Keratinocyte (primary cell): ENCODE measurements around the gene DOP1A. TPM values are rescaled to one million over a fixed set of nuclear protein-coding genes. Genes with fewer than 3 reads are reported as not detected.

Experiments
- DNase-seq: peaks from one replicate; pipeline ENCODE4 v3.0.0-alpha.2; 2011; ENCODE audit warnings: low read depth, missing footprints, low spot score
- FAIRE-seq: peaks from 2 replicates; lab custom pipeline; 2011; peaks lifted over from hg19 to GRCh38; lab: Jason Lieb, UNC
- H2AFZ ChIP-seq: 2 replicates; pipeline ENCODE4 v1.6.0; 2012; ENCODE audit warnings: low read length, control low read depth, inconsistent platforms; ENCODE audit not compliant: control insufficient read depth
- H3K27ac ChIP-seq: 2 replicates; pipeline ENCODE4 v1.5.1; 2011; ENCODE audit warnings: low read length; ENCODE audit not compliant: control insufficient read depth, insufficient read depth
- H3K27me3 ChIP-seq: 3 replicates; pipeline ENCODE4 v1.6.0; 2011; ENCODE audit warnings: low read length; ENCODE audit not compliant: control insufficient read depth, insufficient read depth; ENCODE audit errors: extremely low read depth
- H3K36me3 ChIP-seq, 2 experiments: 2 replicates in 1 of 2; 3 replicates in 1 of 2; pipeline ENCODE4 v1.5.1; 2011; ENCODE audit warnings: low read length in 2 of 2, mild to moderate bottlenecking in 1 of 2; ENCODE audit not compliant: control insufficient read depth in 2 of 2, insufficient read depth in 2 of 2; ENCODE audit errors: extremely low read depth in 1 of 2
- H3K4me1 ChIP-seq: 3 replicates; pipeline ENCODE4 v1.5.1; 2011; ENCODE audit warnings: low read length; ENCODE audit not compliant: control insufficient read depth, insufficient read depth; ENCODE audit errors: extremely low read depth
- H3K4me2 ChIP-seq: 3 replicates; pipeline ENCODE4 v1.6.0; 2011; ENCODE audit warnings: low read depth, low read length; ENCODE audit not compliant: control insufficient read depth, insufficient read depth; ENCODE audit errors: extremely low read depth
- H3K4me3 ChIP-seq, 3 experiments: fragments of 200-600 bp in 1 of 3; sonication (generic) in 1 of 3; 2 replicates in 2 of 3; 3 replicates in 1 of 3; pipeline ENCODE4 v1.5.1; 2011 to 2016; ENCODE audit warnings: low read length in 3 of 3, mild to moderate bottlenecking in 3 of 3, control low read depth in 2 of 3, inconsistent platforms in 1 of 3, low read depth in 1 of 3, mixed read lengths in 1 of 3, mixed run types in 1 of 3, moderate library complexity in 1 of 3; ENCODE audit not compliant: control insufficient read depth in 2 of 3, insufficient read depth in 2 of 3; ENCODE audit errors: extremely low read depth in 1 of 3
- H3K79me2 ChIP-seq: 2 replicates; pipeline ENCODE4 v1.6.0; 2012; ENCODE audit warnings: low read length; ENCODE audit not compliant: control insufficient read depth, insufficient read depth
- H3K9ac ChIP-seq: 3 replicates; pipeline ENCODE4 v1.6.0; 2011; ENCODE audit warnings: low read length; ENCODE audit not compliant: control insufficient read depth, insufficient read depth; ENCODE audit errors: extremely low read depth
- H3K9me1 ChIP-seq: 3 replicates; pipeline ENCODE4 v1.6.0; 2011; ENCODE audit warnings: low read length; ENCODE audit not compliant: control insufficient read depth, insufficient read depth; ENCODE audit errors: extremely low read depth
- H3K9me3 ChIP-seq: 2 replicates; pipeline ENCODE4 v1.5.1; 2012; ENCODE audit warnings: low read depth, low read length; ENCODE audit not compliant: control insufficient read depth
- H4K20me1 ChIP-seq: 3 replicates; pipeline ENCODE4 v1.6.0; 2011; ENCODE audit warnings: low read length; ENCODE audit not compliant: control insufficient read depth, insufficient read depth; ENCODE audit errors: extremely low read depth
- EZH2 ChIP-seq: IDR thresholded peaks from one replicate; pipeline ENCODE4 v1.6.1; 2012; ENCODE audit warnings: inconsistent platforms, mild to moderate bottlenecking, low read length, moderate library complexity
- dilution Hi-C: fragments of 300-500 bp; cut with MboI; formaldehyde crosslinking; loops from one replicate; pipeline ENCODE4 v1.7.0; 2020; ENCODE audit warnings: low sequenced_read_pairs; ENCODE audit not compliant: extremely low pct_ligation_motif_present
- polyA minus RNA-seq, 3 experiments: library from RNA; depleted of rRNA, polyadenylated mRNA; stranded (reverse); fragments of >200 nt; gene quantifications; 1 replicate in 1 of 3; 2 replicates in 1 of 3; 3 replicates in 1 of 3; pipeline ENCODE4 v1.2.3, GENCODE V29; 2011
- polyA plus RNA-seq, 5 experiments: library from polyadenylated mRNA; depleted of rRNA in 3 of 5; stranded (reverse) in 3 of 5; stranded (forward) in 1 of 5; unstranded in 1 of 5; fragments of >200 nt; gene quantifications; 1 replicate in 1 of 5; 2 replicates in 3 of 5; 3 replicates in 1 of 5; pipeline versions ENCODE4 v1.2.1 to v1.2.3, GENCODE V29; 2011 to 2012; ENCODE audit warnings: missing spikeins in 2 of 5, low read depth in 1 of 5, low replicate concordance in 1 of 5
- TF ChIP-seq, protein P1 (sequence below), 3 experiments: IDR thresholded peaks in 1 of 3; conservative IDR thresholded peaks in 1 of 3; optimal IDR thresholded peaks in 1 of 3; 2 replicates in 2 of 3; 3 replicates in 1 of 3; pipeline versions ENCODE3 to v1.5.1; 2011; ENCODE audit warnings: low read length in 3 of 3, mild to moderate bottlenecking in 3 of 3, moderate library complexity in 2 of 3, control low read depth in 1 of 3, inconsistent platforms in 1 of 3; ENCODE audit not compliant: insufficient read depth in 2 of 3; ENCODE audit errors: extremely low read depth in 1 of 3

The DOP1A gene, protein sequence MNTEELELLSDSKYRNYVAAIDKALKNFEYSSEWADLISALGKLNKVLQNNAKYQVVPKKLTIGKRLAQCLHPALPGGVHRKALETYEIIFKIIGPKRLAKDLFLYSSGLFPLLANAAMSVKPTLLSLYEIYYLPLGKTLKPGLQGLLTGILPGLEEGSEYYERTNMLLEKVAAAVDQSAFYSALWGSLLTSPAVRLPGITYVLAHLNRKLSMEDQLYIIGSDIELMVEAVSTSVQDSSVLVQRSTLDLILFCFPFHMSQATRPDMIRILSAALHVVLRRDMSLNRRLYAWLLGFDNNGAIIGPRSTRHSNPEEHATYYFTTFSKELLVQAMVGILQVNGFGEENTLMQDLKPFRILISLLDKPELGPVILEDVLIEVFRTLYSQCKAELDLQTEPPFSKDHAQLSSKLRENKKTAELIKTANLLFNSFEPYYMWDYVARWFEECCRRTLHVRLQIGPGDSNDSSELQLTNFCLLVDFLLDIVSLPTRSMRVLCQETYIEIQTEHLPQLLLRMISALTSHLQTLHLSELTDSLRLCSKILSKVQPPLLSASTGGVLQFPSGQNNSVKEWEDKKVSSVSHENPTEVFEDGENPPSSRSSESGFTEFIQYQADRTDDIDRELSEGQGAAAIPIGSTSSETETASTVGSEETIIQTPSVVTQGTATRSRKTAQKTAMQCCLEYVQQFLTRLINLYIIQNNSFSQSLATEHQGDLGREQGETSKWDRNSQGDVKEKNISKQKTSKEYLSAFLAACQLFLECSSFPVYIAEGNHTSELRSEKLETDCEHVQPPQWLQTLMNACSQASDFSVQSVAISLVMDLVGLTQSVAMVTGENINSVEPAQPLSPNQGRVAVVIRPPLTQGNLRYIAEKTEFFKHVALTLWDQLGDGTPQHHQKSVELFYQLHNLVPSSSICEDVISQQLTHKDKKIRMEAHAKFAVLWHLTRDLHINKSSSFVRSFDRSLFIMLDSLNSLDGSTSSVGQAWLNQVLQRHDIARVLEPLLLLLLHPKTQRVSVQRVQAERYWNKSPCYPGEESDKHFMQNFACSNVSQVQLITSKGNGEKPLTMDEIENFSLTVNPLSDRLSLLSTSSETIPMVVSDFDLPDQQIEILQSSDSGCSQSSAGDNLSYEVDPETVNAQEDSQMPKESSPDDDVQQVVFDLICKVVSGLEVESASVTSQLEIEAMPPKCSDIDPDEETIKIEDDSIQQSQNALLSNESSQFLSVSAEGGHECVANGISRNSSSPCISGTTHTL (N-terminal part only)
- polyA plus RNA-seq (8.0 to 16.8 TPM (median 14.1 TPM) in 3 replicates), polyA minus RNA-seq (8.2 to 53.7 TPM (median 43.8 TPM) in 3 replicates)
- 5.4 TPM for polyA plus RNA-seq (2011; ENCODE audit: low read depth)
- polyA plus RNA-seq (2011; cell fraction: cytosol; rRNA removed), result 4.6 and 9.2 TPM in 2 replicates
- 29.1 and 38.0 TPM in 2 replicates for polyA plus RNA-seq (2011; cell fraction: nucleus; rRNA removed)
- 6.4 and 8.6 TPM in 2 replicates for polyA plus RNA-seq (2012; ENCODE audit: low replicate concordance)
- polyA minus RNA-seq (2011; cell fraction: cytosol; rRNA and poly(A)+ RNA removed), result 13.0 TPM
- 59.2 and 100 TPM in 2 replicates for polyA minus RNA-seq (2011; cell fraction: nucleus; rRNA and poly(A)+ RNA removed)

DNA sequence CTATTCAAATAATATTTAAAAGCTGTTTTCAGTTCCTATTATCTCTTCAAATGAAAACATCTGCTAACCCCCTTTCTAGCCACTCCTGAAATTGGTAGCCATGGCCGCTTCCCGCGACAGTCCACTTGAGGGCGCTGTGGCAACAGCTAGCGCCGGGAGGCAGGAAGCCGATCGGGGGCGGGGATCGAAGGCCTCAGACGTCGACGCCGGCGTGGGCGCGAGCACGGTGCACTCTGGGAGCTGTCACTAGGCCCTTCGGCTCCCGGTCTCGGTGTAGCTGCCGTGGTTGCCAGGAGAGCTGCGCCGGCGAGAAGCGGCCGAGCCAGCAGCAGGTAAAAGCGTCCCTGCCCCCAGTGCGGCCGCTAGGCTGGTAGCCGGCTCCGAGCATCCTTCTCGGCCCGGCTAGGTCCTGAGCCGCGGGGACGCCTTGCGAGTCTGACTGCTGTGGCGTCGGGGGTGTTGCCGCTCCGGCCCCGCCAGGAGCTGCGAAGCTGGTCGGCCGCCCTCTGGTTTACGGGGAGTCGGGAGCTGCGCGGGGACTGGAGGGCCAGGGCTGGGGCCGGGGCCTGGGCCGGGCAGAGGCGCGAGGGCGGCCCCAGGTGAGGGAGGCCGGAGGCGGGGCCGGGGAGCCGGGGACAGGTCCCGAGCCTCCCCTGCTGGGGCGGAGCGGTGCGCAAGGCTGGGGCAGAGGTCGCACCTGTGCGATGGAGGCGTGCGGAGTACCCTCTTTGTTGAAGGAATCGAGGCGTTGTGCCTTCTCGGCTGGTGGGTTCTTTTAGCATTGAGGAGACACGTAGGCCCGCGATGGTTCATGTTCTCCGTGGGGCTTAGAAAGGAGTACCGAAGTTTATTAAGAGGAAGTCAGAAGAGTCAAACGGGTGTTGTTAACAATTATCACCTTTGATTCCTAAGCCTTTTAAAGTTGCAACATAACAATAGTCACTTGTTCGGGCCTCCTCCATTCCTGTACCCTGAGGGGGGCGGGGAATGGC is at the start of gene DOP1A:
Gene DOP1A (plus strand): TSS at position 224 of the 992 bp plus-strand sequence. CDS start 29,307 bp downstream, outside the sequence.
- Histone ChIP-seq H3K4me1 (peaks cover 38% of the 10 kb centered on the region), H3K4me3 (peak within 1 kb of the TSS; percentile 85 to 93 (median 88)), H3K9ac (peak within 1 kb of the TSS; percentile 85), H3K27ac (peak within 1 kb of the TSS; percentile 93), H3K27me3 (no peaks in the 10 kb centered on the region), H3K4me2 (peak within 1 kb of the TSS; percentile 96), H3K9me3 (no peaks in the 10 kb centered on the region), H2AFZ (peak within 1 kb of the TSS; percentile 95), H4K20me1 (no peaks in the 10 kb centered on the region), H3K36me3 (no peaks in the 10 kb centered on the region), H3K9me1 (no peaks in the 10 kb centered on the region), H3K79me2 (peaks cover 36% of the 10 kb centered on the region)
- TF ChIP-seq EZH2, result no peak
- TF ChIP-seq, protein P1, sequence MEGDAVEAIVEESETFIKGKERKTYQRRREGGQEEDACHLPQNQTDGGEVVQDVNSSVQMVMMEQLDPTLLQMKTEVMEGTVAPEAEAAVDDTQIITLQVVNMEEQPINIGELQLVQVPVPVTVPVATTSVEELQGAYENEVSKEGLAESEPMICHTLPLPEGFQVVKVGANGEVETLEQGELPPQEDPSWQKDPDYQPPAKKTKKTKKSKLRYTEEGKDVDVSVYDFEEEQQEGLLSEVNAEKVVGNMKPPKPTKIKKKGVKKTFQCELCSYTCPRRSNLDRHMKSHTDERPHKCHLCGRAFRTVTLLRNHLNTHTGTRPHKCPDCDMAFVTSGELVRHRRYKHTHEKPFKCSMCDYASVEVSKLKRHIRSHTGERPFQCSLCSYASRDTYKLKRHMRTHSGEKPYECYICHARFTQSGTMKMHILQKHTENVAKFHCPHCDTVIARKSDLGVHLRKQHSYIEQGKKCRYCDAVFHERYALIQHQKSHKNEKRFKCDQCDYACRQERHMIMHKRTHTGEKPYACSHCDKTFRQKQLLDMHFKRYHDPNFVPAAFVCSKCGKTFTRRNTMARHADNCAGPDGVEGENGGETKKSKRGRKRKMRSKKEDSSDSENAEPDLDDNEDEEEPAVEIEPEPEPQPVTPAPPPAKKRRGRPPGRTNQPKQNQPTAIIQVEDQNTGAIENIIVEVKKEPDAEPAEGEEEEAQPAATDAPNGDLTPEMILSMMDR (optimal IDR thresholded peaks at IDR 0.05 in 1 of 3, IDR thresholded peaks at IDR 0.05 in 1 of 3, conservative IDR thresholded peaks at IDR 0.05 in 1 of 3; ENCODE audit: extremely low read depth in 1 of 3, insufficient read depth in 2 of 3, low read length in 3 of 3), result peak; percentile 91 to 93 (median 93)
- dilution Hi-C loops, result no loop called here
- DNase-seq, result peak; percentile 46
- peak; percentile 65 for FAIRE-seq
